Measurements from ENCODE around the gene TTLL3.

- TF ChIP-seq CTCF (optimal IDR thresholded peaks at IDR 0.05 in 1 of 3, IDR thresholded peaks at IDR 0.05 in 1 of 3, conservative IDR thresholded peaks at IDR 0.05 in 1 of 3; ENCODE audit: extremely low read depth in 1 of 3, insufficient read depth in 2 of 3, low read length in 3 of 3) (peak in 2 of 3 experiments; percentile 22 to 26), EZH2 (IDR thresholded peaks at IDR 0.05; ENCODE audit: low read length) (no peak)
These were observed 9.5 kb upstream of the TTLL3 start for GRCh38 chr3:9800529-9800928.
